NCI-H1092 treated with DMSO at 0.1 percent for 48 hours (cell line): ENCODE data around the gene LPP.
"Not testable (repeated sequence)": the region's sequence is repeated elsewhere in the genome, so short reads cannot be mapped to it uniquely, and the experiment has no call there.

Source experiments
- DNase-seq: peaks from one replicate; lab custom pipeline; 2025; lab: John Stamatoyannopoulos, UW

Gene LPP, protein sequence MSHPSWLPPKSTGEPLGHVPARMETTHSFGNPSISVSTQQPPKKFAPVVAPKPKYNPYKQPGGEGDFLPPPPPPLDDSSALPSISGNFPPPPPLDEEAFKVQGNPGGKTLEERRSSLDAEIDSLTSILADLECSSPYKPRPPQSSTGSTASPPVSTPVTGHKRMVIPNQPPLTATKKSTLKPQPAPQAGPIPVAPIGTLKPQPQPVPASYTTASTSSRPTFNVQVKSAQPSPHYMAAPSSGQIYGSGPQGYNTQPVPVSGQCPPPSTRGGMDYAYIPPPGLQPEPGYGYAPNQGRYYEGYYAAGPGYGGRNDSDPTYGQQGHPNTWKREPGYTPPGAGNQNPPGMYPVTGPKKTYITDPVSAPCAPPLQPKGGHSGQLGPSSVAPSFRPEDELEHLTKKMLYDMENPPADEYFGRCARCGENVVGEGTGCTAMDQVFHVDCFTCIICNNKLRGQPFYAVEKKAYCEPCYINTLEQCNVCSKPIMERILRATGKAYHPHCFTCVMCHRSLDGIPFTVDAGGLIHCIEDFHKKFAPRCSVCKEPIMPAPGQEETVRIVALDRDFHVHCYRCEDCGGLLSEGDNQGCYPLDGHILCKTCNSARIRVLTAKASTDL

DNA sequence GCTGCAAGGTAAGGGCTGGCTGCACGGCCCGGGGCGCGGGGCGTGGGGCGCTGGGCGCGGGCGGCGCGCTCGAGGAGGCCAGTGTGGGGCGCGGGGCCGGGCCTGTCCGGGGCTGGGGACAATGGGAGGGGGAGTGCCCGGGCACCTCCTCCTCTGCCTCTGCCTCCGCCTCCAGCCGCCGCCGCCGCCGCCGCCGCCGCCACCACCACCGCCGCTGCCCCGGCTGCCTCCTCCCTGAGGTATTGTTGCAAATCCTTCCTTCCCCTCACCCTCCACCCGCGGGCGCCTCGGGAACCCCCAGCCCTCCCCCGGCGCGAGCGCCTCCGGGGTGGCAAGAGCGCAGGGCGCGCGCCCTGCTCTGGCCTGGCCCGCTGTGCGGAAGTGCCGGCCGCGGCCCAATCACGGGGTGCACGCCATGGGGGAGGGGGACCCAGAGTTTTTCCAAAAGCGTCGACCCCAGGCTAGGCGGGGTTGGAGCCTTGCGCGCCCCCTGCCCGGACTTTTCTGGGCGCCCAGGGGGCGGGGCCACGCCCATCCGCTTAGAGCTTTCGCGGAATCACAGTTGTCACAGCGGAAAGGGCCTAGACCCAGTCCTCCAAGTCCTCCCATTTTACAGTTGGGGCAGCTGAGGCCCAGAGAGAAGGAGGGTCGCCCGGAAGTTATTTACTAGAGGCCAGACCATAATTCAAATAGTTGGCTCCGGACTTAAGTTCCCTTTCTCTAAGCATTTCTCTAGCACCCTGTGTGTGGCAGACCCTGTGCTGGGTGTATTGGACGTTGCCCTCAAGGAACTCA lies at the start of gene LPP:
Gene LPP (plus strand): TSS at position 144 of the 795 bp plus-strand sequence. CDS start 251,964 bp downstream, outside the sequence.
- no peak for DNase-seq

DNA sequence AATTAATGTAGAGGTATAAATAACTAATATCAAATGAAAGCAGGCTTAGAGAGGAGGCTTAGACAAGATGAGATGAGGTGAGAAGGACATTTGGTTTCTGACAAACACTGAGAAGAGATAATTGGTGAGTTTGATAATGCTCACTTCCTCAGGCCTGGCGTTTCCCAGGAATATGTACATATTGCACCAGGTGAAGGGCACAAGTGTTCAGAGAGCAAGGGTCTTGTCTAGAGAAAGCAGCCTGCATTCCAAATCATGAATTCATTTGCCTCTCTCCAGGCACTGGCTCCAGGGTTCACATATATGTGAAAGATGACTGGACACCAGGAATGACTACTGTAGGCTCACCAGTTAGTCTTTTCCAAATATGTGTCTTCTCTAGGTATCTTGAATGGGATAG lies 48.0 kb upstream of the LPP start:
- DNase-seq: no peak

DNA sequence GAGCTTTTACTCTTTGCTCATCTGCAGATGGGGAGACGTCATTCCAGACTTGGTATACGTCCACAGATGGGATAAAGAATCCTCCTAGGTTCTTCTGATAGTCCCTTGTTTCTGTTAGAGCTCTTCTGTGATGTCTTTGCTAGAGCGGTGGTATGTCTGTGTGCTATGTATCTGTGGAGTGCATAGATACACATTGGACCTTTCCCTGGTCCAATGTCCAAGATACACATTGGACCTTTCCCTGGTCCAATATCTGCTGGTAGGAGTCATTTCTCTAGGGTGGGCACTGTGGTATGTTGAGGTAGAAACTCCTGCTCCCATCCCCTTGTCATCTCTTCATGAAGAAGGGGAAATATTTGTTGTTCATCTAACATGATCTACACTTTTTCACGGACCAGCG lies 47.5 kb upstream of the LPP start:
- no peak for DNase-seq

DNA sequence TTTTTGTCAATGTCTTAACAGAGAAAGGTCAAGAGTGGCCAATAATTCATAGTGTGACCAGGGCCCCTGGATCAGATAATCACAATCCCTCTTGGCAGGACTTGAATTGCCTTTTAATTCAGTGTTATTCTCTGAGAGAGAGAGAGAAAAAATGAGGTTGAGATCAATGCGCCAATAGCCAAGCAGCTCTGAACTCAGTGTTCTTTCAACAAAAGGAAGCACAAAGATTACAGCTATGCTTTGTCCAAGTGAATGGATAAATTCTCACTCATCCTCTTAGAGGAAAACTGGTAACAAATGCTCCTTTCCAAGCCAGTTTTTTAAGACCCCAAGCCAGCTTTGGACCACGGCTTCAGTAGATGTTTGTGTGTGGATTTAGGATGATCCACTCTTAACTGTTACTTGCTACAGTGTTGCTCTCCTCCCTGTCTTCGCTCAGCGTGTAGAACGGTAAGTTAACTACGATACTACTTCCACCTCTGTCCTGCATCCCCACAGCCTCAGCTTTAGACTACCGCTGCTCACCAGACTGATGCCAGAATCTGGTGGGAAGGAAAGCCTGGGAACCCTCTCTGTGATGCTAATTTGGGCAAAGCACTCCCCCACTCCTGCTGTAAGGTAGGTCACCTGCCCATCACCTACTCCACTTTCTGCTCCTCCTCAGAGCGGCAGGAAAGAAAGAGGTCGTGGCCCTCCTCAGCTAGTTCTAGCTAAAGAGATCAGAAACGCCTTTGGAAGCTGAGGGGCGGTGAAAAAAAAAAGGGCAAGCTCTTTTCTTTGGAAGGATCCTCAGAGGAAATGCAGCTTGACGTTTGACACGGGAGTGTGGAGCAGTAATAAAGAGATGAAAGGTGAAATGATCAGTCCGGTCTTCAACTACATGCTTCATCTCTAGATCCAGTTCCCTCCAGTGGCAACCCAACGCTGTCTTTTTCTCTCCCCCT lies 46.8 kb upstream of the LPP start:
- no peak for DNase-seq

DNA sequence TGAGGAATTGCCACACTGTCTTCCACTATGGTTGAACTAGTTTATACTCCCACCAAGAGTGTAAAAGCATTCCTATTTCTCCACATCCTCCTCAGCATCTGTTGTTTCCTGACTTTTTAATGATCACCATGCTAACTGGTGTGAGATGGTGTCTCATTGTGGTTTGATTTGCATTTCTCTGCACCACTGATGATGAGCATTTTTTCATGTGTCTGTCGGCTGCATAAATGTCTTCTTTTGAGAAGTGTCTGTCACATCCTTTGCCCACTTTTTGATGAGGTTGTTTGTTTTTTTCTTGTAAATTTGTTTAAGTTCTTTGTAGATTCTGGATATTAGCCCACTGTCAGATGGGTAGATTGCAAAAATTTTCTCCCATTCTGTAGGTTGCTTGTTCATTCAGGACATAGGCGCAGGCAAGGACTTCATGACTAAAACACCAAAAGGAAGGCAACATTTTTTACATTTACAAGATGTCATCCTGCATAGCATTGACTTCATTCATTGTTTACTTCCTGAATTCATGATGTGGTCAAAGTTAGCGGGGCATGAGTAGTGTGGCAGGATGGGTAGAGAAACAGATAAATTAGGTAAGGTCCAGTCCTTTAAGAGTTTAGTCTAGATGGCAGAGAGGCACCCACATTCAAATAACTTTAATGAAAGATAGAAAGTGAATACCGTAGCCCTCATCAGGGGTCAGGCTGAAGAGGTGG lies 45.1 kb upstream of the LPP start:
- no peak for DNase-seq

DNA sequence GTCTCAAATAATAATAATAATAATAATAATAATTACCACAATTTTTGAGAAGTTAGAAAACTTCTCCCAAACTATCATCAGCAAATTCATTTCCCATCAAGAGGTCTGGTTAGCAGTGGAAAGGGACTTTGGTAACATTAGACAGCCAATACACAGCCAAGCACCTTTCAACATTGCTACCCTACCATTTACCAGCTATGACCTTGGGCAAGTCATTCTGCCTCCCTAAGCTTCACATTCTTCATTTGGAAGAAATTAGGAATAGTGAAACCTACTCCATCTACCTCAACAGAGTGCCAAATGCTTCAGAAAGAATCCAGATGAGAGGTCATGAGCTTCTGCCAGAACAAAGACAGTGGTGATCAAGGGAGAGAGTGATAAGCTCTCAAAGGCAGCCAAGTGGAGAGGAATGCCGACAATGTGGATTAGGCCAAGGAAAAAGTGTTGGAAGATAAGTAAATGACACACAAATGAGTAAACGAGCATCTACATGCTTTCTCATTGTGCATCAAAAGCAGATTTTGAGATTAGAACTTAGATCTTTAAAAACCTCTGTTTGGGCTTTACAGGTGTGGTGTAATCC lies 42.9 kb upstream of the LPP start:
- no peak for DNase-seq

DNA sequence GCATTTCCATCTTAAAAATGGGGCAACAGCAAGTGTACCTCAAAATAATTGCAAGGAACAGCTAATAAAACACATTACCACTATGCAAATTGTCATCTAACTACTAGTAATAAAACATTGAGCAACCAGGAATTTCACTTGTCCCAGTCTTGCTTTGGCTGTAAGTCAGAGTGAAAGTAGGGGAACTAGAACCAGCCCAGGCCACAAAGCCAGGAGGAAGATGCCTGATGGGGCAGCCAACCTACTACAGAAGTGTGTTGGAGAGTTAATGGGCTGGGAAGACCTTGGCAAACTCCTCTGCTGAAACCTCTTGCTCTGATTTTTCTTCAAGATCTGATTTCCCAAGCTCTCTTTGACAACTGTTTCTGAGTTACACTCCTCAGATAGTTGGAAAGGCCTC lies 40.2 kb upstream of the LPP start:
- no peak for DNase-seq

DNA sequence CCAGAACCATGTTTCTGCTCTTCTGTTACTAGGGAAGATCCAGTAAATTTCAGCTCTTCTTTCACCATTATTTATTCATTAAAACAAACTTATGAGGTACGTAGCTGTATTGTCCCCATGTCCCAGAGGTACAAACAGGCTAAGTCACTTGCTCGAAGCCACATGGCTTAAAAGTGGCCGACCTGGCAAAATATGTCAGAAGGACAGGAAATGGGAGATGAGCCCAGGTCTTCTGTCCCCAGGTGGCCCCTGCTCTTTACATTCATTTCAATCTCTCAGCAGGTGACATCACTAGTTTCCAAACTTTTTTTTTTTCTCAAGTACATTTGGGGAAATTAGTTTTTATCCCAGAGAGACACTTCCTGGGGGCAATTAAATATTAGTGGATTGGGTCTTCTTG lies 34.1 kb upstream of the LPP start:
- DNase-seq: no peak

DNA sequence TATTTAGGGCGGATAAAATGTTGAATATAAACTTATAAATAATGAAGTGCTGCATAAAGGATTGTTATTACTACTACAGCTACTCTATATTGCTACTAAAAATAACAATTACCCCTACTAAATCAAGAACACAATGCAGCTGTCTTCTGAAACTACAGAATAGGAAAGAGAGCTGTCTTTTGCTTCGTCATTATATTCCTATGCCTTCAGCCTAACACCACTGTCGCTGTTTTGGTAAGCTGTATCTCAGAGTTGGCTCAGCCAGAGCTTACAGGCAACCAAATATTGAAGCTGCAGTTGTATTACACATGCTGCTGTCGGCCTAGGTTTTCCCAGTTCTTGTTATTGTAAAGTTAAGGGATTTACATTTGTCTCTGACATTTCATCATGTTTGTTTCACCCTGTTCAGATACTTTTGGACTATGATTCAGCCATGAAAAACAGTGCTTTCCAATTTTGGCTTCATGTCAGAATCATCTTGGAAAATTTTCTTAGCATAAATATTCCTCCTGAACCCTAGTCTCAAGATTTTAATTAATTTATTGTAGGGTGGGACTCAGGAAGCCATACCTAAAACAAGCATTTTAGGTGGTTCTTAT lies 31.3 kb upstream of the LPP start:
- no peak for DNase-seq

DNA sequence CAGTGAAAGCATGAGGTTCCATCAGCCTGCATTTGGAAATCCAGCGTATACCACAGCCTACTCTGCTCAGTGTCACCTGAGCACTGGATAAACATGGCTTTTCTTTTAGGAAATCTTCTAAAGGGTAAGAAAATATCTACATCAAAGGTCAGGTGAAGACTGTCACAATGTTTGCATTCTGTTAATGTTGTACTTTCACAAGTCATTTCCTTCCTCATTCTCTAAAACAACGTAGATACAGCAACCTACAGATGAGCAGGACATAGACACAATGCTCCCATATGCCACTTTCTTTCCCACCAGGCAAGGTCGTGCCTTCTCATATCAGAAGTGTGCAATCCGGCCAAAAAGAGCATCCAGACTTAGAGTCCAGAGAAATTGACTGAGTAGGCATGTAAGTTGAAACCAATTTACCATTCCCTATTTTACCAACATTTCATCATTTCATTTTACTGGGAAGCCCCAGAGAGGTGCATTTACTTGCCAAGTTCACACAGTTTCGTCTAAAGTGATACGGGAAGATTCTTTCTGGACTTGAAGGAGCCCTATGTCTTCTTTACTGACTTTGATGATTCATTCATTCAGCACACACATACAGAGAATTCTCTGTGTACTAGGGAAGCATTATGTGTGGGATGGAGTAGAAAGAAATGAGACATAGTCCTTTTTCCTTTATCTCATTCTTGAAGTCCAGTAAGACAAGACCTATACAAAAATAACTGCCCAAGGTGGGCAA lies 30.6 kb upstream of the LPP start:
- DNase-seq: no peak

DNA sequence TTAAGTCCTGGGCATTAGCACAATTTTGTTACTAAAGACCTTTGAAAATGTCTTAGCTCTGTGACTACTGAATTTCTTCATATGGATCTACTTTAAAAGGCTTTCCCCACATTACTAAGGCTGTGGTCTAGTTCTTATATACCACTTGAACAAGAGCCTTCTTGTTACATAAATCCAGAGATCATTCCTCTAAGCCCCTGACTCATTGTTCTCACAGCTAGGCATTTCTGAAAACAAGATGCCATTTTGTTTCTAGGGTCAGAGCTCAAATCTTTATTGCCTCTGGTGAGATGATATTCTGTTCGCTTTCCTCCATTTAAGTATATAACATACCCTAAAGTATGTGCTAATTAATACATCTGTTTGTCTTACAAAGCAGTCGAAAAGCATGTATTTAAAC lies 29.8 kb upstream of the LPP start:
- no peak for DNase-seq

DNA sequence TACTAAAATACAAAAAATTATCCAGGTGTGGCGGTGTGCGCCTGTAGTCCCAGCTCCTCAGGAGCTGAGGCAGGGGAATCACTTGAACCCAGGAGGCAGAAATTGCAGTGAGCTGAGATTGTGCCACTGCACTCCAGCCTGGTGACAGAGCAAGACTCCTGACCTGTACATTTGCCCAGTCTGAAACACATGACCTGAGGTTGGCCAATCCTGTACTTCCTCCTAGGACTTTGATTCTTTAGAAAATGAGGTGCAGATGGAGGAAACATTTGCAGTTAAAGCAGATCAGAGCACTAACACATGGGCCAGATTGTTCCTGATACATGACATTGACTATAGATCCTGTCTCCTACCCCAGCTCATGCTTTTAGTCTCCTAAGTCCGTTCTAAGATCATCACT lies 28.9 kb upstream of the LPP start:
- no peak for DNase-seq

DNA sequence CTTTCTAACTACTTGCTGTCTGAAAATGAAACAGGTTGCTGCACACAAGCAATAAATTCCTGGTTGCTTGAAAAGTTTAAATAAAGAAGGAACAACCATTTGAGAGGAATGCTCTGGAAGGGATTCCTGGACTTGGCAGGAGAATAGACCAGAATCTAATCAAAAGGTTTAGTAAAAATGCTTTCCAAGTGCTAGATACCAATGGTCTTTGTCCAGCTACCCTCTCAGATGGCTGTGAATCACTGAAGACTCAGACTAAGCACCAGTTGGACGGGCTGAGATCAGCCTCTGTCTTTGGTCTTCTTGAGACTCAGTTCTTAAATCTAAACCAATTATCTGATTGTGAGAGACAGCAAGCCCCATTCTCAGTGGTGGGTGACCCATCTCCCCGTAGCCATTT lies 27.7 kb upstream of the LPP start:
- DNase-seq: no peak

DNA sequence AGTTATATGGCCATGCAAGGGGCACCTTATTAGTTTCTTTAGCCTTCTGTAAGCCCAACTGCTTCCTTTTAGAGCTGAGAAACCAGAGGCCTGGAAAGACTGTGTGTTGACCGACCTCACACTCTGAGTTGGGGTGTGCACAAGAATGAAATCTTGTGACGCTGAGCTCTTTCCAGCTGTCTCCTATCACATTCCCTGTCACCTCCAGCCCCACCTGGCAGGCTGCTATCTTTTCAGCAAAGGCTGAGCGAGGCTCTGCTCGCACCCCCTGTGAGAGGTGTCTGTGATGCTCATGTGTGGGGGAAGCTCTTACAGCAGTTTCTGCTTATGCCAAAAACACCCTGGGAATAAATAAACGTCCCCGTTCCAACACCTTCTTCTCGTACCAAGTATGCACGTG lies 27.0 kb upstream of the LPP start:
- no peak for DNase-seq

DNA sequence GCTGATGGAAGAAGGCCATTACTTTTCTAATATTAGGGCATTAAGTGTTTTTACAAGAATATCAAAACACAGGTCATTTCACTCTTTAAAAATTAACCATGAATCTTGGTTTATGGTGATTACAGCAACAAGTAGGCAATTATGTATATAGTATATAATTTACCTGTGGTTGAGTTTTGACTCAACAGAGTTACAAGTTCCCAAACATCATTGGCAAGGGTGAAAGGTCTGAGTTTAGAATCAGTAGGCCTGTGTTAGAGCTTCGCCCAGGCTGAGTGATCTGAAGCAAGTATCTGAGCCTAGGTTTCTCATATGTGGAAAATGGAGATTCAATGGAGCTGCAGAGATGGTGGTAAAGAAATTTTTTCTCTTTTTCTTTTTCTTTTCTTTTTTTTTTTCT lies 25.1 kb upstream of the LPP start:
- no peak for DNase-seq

DNA sequence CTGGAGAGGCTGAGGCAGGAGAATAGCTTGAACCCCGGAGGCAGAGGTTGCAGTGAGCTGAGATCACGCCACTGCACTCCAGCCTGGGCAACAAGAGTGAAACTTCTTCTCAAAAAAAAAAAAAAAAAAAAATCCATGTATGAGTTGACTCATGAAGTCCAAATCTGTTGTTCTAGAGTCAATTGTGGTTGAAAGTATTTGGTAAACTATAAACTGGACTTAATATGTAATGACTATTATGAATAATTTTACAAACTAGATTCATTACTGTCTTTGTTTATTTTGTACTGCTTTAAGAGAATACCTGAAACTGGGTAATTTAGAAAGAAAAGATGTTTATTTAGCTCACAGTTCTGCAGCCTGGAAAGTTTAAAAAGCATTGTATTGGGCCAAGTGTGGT lies 22.9 kb upstream of the LPP start:
- DNase-seq: not testable (repeated sequence)

DNA sequence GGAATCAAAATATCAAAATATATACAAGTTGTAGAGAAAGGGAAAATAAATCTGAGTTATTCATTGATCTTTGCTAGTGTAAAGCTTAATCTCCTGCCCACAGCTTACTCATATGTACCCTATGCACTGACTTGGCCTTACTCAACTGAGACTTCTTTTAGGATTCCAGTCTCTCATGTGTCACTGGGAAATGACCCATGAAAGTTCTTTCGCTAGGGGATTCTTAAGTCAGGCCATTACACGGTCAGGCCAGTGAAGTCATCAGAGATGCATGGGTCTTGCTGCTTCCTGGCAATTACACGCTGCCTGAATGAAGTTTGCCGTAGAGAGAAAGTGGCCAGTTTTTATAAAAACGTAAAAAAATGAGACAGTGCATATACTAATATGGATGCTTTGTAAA lies 20.7 kb upstream of the LPP start:
- no peak for DNase-seq

DNA sequence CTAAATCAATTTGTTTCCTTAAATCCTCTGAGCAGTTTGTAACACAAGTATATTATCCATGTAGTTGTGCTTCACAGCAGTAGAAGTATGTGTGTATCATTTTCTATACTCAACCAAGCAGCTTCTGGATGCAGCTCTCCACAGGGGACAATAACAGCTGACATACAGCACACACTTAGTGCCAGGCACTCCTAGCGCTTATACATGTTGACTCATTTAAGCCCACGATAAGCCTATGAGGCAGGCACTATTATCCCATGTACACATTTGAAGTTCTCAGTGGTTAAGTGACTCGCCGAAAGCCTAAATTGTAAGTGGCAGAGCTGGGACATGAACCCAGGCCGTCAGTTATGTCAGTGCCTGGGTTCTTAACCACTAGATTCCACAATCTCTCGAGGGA lies 20.3 kb upstream of the LPP start:
- no peak for DNase-seq

DNA sequence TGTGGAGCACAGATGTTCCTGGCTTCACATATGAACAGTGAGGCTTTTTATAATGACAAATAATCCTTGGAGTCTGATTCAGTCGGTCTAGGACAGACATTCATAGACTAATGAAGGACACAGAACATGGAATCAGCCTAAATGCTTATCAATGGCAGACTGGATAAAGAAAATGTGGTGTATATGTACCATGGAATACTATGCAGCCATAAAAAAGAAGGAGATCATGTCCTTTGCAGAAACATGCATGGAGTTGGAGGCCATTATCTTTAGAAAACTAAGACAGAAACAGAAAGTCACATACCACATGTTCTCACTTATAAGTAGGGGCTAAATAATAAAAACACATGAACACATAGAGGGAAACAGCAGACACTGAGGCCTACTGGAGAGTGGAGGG lies 19.9 kb upstream of the LPP start:
- no peak for DNase-seq

DNA sequence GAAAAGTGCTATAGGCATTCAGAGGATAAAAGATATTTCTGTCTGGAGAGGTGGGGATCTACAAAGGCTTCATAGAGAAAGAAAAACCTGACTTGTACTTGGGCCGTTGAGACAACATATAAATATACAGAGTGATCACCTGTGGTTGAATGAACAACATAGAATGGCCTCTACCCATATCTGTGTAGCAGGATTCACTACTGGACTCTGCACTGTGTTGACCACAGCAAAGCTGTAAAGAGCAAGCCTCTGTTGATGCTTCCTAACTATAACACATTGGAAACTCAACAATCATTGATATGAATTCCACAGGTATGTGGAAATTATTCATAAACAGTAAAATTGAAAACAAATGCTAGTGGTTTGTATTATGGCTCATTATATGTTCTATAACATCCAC lies 19.1 kb upstream of the LPP start:
- DNase-seq: no peak
